ENCODE measurements around the gene METTL6.

DNA sequence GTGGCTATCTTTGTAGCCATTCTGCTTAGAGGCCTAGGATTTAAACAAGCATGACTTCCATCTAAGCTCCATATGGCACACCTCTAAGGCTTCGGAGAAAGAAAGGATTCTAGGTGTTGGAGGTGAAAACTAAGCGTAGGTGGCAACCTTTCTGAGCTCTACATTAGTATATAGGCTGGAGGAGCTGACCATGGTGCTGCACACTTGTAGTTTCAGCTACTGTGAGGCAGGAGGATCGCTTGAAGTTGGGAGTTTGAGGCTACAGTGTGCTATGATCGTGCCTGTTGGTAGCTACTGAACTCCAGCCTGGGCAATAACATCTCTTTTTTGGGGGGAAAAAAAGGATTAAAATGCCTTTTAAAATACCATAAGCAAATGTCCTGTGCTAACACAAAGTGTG lies 7.4 kb upstream of the METTL6 start:
- TF ChIP-seq EZH2 (IDR thresholded peaks at IDR 0.05; ENCODE audit: insufficient read depth, poor library complexity, severe bottlenecking) (no peak), EZH2phosphoT487 (IDR thresholded peaks at IDR 0.05; ENCODE audit: insufficient read depth, low read depth) (no peak)

Measured in GM23248 (cell line).